Inferior parietal cortex (tissue), 1 donor: ENCODE data around the gene RMND1.
"Not testable (repeated sequence)": the region's sequence is repeated elsewhere in the genome, so short reads cannot be mapped to it uniquely, and the experiment has no call there.

Experiments
- DNase-seq: peaks from one replicate; pipeline ENCODE4 v3.0.0-alpha.2; 2016; ENCODE audit errors: extremely low spot score

Gene RMND1

DNA sequence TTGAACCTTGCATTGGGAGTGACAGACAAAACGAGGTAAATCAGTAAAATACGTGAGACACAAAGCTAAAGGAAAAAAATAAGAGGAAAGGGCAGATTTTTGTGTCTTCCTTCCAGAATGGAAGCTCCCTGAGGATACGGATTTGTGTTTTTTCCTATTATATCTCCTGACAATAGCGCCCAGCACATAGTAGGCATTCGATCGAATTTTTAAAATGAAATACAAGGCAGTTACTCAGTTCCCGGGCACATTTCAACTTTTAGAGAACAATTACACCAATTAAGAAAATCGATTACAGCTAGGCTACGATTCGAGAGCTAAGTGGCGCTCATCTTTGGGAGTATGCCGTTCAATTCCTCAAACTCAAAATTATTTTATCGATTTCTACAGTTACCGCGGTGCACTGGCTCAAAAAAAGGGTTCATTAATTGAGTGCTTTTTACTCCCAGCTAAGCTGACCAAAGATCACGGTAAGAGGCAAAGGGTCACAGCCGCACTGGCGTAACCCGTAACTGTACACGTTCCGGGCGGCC is 443 bp downstream of the RMND1 start:
- DNase-seq, result no peak

GRCh38 chr6:151450928-151451327 is 998 bp downstream of the RMND1 start:
- not testable (repeated sequence) for DNase-seq

- DNase-seq, result no peak
These were observed 3.3 kb downstream of the RMND1 start for GRCh38 chr6:151448623-151449022.

DNA sequence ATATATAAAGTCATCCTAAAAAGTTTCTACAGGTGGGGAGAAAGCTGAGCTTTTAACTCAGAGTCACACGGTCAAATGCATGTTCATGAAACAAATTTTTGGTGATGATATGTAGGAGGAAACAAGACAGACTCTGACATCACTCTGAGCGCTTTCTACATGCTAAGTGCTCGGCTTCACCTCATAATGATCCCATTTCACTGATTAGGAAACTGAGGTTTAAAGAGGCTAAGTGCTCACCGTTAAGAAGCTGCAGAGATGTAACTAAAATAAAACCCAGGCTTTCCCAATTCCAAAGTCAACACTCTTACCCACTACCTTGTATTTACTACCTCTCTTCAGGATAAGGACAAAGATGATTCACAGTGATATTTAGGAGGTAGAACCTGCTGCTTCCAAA is 4.7 kb downstream of the RMND1 start:
- no peak for DNase-seq

DNA sequence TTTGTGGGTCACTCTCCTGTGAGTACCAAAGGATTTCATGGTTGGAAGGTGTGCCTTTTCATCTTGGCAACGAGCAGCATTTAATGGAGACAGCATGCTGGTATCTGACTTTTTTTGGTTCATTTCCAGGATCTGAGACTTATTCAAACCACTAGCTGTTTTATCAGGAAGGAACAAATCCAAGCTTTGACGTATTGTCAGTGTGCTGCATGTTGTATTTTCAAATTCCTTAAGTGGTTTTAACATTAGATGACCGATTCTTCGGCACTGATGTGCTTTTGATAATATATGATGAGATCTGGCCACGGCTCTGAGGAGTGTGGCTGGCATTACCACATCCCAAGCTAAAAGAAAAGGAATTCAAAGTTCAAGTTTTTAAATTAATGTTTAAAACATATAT is 6.4 kb downstream of the RMND1 start:
- no peak for DNase-seq

GRCh38 chr6:151443911-151444621 is 7.9 kb downstream of the RMND1 start:
- DNase-seq, result no peak

- DNase-seq, result no peak
These were observed 8.5 kb downstream of the RMND1 start for GRCh38 chr6:151443454-151443853.

- DNase-seq, result no peak
These were observed 9.6 kb downstream of the RMND1 start for GRCh38 chr6:151442371-151442770.

- DNase-seq, result no peak
These were observed 10.3 kb downstream of the RMND1 start for GRCh38 chr6:151441390-151442166.

DNA sequence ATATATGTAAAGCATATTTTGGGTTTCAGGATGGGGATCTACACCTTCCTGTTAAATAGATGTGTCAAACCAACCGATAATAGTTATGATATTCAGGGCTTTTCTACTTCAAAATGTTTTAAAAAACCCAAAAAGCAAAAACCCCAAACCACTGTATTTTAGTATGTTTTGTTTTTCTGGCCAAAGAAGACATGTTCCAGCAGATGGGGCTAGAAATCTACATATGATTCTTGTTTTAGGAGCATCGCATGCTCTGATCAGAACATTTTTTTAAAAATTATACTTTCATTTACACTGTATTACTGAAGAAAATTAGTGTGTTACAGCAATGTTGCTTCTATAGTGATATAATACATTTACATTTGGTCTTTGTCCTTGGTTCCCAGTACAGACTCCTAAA is 11.0 kb downstream of the RMND1 start:
- peak; percentile 47 for DNase-seq

DNA sequence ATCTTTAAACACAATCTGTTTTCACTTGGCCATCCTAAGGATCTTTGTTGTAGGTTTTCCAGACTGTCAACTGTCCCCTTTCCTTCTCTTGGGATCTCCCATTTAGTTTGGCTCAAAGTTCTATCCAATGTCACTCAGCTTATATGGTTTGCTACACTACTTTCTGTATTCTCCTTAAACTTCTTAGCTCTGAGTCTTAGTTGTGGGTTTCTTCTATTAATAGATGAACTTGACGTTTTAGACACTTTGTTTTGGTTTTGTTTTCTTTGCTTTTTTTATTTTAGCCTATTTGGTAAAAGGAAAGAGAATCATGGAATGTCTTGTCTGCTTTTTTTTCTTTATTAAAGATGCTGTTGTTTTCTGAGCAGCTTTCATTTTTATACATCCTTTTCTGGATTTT is 11.4 kb downstream of the RMND1 start:
- DNase-seq, result no peak

DNA sequence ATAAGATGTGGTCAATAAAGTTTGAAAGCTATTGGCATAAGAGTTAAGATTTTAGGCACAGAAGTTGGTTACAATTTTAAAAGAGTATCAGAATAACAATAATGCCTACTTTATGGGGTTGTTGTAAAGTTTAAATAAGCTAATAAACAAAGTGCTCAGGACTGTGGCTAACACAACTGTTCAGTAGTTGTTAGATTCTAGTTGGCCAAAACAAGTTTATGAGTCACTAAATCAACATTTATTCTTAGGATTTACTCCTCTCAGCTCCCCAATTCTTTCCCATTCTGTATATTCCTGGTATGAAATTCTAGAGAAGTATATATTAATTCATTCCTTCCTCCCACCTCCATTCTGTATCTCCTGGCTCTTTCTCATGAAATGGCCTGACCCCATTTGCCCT is 14.5 kb downstream of the RMND1 start:
- no peak for DNase-seq

- no peak for DNase-seq
These were observed 15.1 kb downstream of the RMND1 start for GRCh38 chr6:151436802-151437201.

GRCh38 chr6:151436300-151436699 is 15.6 kb downstream of the RMND1 start:
- DNase-seq, result no peak

- DNase-seq, result no peak
These were observed 17.6 kb downstream of the RMND1 start for GRCh38 chr6:151434369-151434768.

GRCh38 chr6:151432651-151433050 is 19.3 kb downstream of the RMND1 start:
- DNase-seq, result no peak

GRCh38 chr6:151431337-151431736 is 20.6 kb downstream of the RMND1 start:
- no peak for DNase-seq

GRCh38 chr6:151430886-151431285 is 21.0 kb downstream of the RMND1 start:
- DNase-seq, result no peak

DNA sequence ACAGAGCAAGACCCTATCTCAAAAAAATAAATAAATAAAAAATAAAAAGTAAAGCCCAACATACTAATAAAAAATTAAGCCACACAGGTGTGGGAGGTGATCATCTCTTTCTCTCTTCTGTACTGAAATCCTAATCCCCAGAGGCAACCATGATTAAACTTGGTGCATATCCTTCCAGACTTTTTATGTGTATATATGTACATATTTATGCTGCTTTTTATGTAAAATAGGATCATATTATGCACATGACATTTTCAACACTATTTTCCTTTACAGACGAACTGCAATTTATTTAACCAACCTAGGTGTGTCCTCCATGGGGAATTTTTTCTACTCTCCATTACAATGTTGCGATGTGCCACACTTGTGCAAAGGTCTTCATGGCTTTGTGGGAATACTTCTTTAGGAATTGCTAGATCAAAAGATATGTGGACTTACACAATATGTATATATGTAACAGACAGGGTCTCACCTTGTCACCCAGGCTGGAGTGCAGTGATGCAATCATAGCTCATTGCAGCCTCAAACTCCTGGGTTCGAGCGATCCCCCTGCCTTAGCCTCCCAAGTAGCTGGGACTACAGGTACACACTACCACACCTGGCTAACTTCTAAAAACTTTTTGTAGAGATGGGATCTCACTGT is 23.7 kb downstream of the RMND1 start:
- no peak for DNase-seq

- DNase-seq, result no peak
These were observed 26.4 kb downstream of the RMND1 start for GRCh38 chr6:151425561-151425960.

GRCh38 chr6:151422981-151423380 is 28.9 kb downstream of the RMND1 start:
- no peak for DNase-seq

DNA sequence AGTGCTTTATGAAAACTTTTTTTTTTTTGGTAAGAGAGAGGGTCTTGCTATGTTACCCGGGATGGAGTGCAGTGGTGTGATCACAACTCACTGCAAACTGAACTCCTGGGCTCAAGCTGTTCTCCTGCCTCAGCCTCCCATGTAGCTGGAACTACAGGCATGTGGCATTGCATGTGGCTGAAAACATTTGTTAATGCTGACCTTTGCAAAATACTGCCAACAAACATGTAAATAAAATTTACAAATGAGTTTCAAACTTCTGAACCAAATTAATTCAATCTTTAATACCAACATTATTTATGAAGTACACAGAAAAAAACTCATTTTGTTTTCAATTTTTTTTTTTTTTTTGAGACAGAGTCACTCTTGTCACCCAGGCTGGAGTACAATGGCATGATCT is 34.4 kb downstream of the RMND1 start:
- no peak for DNase-seq
